ENCODE results near the gene RAX2.

DNA sequence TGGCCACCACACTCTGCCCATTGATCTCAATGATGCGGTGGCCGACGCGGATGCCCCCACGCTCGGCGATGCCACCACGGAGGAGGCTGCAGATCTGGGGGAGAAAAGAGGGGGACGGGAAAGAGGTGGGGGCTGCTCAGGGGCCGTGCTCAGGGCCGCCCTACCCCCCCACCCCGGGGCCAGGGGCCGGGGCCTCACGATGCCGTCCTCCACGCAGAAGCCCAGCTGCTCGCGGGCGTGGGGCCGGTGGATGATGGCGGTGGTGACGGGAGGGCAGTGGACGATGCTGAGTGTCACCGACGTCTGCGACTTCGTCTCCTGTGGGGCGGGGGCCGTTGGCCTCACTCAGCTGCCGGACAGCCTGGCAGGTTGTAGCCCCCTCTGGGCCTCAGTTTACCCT lies 20.8 kb downstream of the RAX2 start:
- no peak for TF ChIP-seq POLR2A (IDR thresholded peaks at IDR 0.05; ENCODE audit: low read depth, low read length)
- TF ChIP-seq POLR2AphosphoS5 (IDR thresholded peaks at IDR 0.05; ENCODE audit: low read depth, low read length), result no peak
